Right atrium auricular region (tissue), 2 donors: ENCODE results near the gene SCAP. TPM values are rescaled to one million over a fixed set of nuclear protein-coding genes. Genes with fewer than 3 reads are reported as not detected.
"Not testable (repeated sequence)": the region's sequence is repeated elsewhere in the genome, so short reads cannot be mapped to it uniquely, and the experiment has no call there.

Source experiments
- DNase-seq: peaks from one replicate; pipeline ENCODE4 v3.0.0-alpha.2; 2019; ENCODE audit warnings: low spot score
- H3K27ac ChIP-seq, 2 donors: fragments of 200-600 bp; sonication (generic); 1 replicate in 1 of 2; 2 replicates in 1 of 2; pipeline ENCODE4 v1.5.1; 2016 to 2019
- H3K27me3 ChIP-seq, 2 donors: fragments of 200-600 bp; sonication (generic); one replicate each; pipeline versions ENCODE4 v1.5.1 to v1.6.0; 2017 to 2019
- H3K36me3 ChIP-seq: fragments of 200-600 bp; sonication (generic); one replicate; pipeline ENCODE4 v1.5.1; 2016
- H3K4me1 ChIP-seq, 2 donors: fragments of 200-600 bp; sonication (generic); one replicate each; pipeline versions ENCODE4 v1.5.1 to v1.6.0; 2017 to 2019
- H3K4me3 ChIP-seq, 2 donors: fragments of 200-600 bp; sonication (generic); 1 replicate in 1 of 2; 2 replicates in 1 of 2; pipeline ENCODE4 v1.5.1; 2017 to 2019; ENCODE audit warnings: mild to moderate bottlenecking in 1 of 2, moderate library complexity in 1 of 2
- H3K9me3 ChIP-seq, 2 donors: fragments of 200-600 bp; sonication (generic); one replicate each; pipeline ENCODE4 v1.5.1; 2019
- CTCF ChIP-seq, 2 donors: fragments of 200-600 bp; sonication (generic); IDR thresholded peaks; one replicate each; pipeline ENCODE4 v1.5.1; 2019; ENCODE audit warnings: antibody characterized with exemption in 2 of 2
- total RNA-seq, 2 donors: library from RNA; depleted of rRNA; stranded (reverse); fragments of >200 nt; gene quantifications; one replicate each; pipeline ENCODE4 v1.1.0, GENCODE V29; 2016

The SCAP gene
- total RNA-seq, 2 donors from 2014 or later = 46.5 to 57.3 TPM

- DNase-seq = no peak
- Histone ChIP-seq H3K27ac (no peak overlapping the region), H3K36me3 (no peaks in the 10 kb centered on the region), H3K9me3 (no peaks in the 10 kb centered on the region), H3K27me3 (no peaks in the 10 kb centered on the region), H3K4me1 (peaks cover 0 to under 1% of the 10 kb centered on the region in 2 donors), H3K4me3 (no peak overlapping the region)
- TF ChIP-seq CTCF (IDR thresholded peaks at IDR 0.05) = peak; percentile 29 to 71
Measured at GRCh38 chr3:47370887-47371697, 104.6 kb downstream of the SCAP start.

GRCh38 chr3:47370020-47370419, 105.7 kb downstream of the SCAP start:
- not testable (repeated sequence) for H3K27me3 ChIP-seq, H3K27ac ChIP-seq, H3K4me1 ChIP-seq, DNase-seq, H3K36me3 ChIP-seq, H3K9me3 ChIP-seq, H3K4me3 ChIP-seq

GRCh38 chr3:47367631-47368030, 108.1 kb downstream of the SCAP start:
- no peak for DNase-seq
- Histone ChIP-seq H3K27ac (no peak overlapping the region), H3K4me1 (peaks cover 0 to 8% of the 10 kb centered on the region in 2 donors), H3K4me3 (no peak overlapping the region), H3K36me3 (no peaks in the 10 kb centered on the region), H3K27me3 (no peaks in the 10 kb centered on the region), H3K9me3 (no peaks in the 10 kb centered on the region)
- TF ChIP-seq CTCF (IDR thresholded peaks at IDR 0.05) = no peak

- Histone ChIP-seq H3K9me3 (no peaks in the 10 kb centered on the region), H3K27ac (no peak overlapping the region), H3K4me3 (no peak overlapping the region), H3K27me3 (no peaks in the 10 kb centered on the region), H3K36me3 (no peaks in the 10 kb centered on the region), H3K4me1 (peaks cover 0 to 8% of the 10 kb centered on the region in 2 donors)
- no peak for DNase-seq
- TF ChIP-seq CTCF (IDR thresholded peaks at IDR 0.05) = no peak
Measured at GRCh38 chr3:47366833-47367232, 108.9 kb downstream of the SCAP start.

GRCh38 chr3:47365213-47366153, 110.3 kb downstream of the SCAP start:
- Histone ChIP-seq H3K27ac (no peak overlapping the region), H3K4me3 (no peak overlapping the region), H3K36me3 (no peaks in the 10 kb centered on the region), H3K27me3 (no peaks in the 10 kb centered on the region), H3K9me3 (no peaks in the 10 kb centered on the region), H3K4me1 (peaks cover 0 to 8% of the 10 kb centered on the region in 2 donors)
- DNase-seq = no peak
- TF ChIP-seq CTCF (IDR thresholded peaks at IDR 0.05) = no peak

Other genes starting within 250 kb of the SCAP start
- gene KIF9, start 193.1 kb downstream of the SCAP start, total RNA-seq = 10 to 100 TPM in 1 of 2 donors, 1 to 10 TPM in 1; 8.8 to 10.5 TPM
- 10 to 100 TPM; 12.9 to 18.8 TPM for gene KLHL18, start 193.0 kb downstream of the SCAP start, total RNA-seq
- 10 to 100 TPM; 13.7 to 18.8 TPM for gene PTPN23, start 94.9 kb downstream of the SCAP start, total RNA-seq
- 10 to 100 TPM; 14.9 to 16.7 TPM for gene ELP6, start 37.8 kb upstream of the SCAP start, total RNA-seq
- gene CSPG5, start 102.9 kb upstream of the SCAP start, total RNA-seq = 1 to 10 TPM in 1 of 2 donors, not detected in 1; 2.6 TPM